Activated CD4-positive, alpha-beta T cell treated with anti-CD3 and anti-CD28 coated beads for 48 hours (primary cell): ENCODE data around the gene NEDD9.

Experiments used
- DNase-seq: peaks from one replicate; pipeline ENCODE4 v3.0.0-alpha.2; 2020

NEDD9 gene, protein sequence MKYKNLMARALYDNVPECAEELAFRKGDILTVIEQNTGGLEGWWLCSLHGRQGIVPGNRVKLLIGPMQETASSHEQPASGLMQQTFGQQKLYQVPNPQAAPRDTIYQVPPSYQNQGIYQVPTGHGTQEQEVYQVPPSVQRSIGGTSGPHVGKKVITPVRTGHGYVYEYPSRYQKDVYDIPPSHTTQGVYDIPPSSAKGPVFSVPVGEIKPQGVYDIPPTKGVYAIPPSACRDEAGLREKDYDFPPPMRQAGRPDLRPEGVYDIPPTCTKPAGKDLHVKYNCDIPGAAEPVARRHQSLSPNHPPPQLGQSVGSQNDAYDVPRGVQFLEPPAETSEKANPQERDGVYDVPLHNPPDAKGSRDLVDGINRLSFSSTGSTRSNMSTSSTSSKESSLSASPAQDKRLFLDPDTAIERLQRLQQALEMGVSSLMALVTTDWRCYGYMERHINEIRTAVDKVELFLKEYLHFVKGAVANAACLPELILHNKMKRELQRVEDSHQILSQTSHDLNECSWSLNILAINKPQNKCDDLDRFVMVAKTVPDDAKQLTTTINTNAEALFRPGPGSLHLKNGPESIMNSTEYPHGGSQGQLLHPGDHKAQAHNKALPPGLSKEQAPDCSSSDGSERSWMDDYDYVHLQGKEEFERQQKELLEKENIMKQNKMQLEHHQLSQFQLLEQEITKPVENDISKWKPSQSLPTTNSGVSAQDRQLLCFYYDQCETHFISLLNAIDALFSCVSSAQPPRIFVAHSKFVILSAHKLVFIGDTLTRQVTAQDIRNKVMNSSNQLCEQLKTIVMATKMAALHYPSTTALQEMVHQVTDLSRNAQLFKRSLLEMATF

DNA sequence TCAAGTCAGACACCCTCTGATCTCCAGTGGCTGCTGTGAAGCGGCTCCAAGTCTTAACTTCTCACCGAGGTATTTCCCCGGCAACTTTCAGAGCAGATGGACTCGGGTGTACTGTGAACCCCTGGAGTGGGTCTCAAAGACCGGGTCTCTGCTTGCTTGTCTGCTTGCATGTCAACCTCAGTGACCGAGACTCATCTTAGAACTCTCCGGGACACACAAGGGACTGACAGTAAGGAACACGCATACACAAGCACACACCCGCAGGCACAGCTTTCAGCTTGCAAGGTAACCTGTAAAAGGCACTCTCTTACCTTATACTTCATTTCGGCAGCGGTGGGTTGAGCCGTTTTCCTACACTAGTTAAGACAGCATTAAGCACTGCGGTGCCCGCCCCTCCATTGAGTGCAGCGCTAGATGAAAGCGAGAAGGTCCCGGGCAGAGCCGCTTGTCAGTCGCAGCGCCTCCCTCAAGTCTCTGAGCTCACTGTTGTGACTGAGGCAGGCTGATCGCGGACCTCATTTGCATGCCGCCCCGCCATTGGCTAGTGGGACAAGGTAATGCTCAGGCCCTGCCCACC lies at the start of gene NEDD9:
TSS of gene NEDD9 (minus strand) at position 476 of the 577 bp plus-strand sequence. CDS start at position 323, 153 bp downstream.
- peak; percentile 96 for DNase-seq

DNA sequence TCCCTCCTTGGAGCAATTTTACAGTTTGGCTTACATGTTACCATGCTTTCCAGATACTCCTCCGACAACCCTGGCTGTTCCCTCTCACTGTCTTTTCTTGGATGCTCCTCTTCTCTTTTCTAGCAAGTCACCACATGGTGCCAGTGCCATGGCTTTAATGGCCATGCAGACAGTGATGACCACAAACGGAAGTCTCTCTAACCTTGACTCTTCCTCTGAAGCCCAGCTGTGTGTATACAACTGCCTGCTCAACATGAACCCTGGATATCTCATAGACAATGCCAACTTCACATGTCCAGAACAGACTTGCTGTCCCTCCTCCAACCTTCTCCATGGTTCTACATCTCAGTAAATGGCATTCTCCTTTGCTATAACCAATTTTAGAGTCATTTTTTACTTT lies 49.8 kb upstream of the NEDD9 start:
- no peak for DNase-seq

DNA sequence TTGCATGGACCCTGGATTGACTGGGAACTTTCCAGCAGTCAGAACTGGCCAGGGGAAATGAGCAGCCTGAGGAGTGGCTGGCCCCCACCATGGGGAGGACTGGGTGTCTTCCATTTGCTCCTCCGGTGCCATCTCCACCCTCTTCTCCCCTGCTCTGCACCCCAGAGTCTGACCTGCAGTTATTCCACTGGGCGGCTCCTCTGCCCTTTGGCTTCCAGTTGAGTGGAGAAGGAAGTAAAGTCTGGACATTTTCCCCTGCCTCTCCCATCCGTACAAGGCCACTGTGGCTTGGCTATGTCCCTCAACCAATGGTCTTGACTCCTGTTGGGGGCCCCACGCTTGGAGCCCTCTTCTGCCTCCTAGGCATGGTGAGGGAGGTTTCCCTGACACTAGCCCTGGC lies 47.9 kb upstream of the NEDD9 start:
- DNase-seq, result no peak

DNA sequence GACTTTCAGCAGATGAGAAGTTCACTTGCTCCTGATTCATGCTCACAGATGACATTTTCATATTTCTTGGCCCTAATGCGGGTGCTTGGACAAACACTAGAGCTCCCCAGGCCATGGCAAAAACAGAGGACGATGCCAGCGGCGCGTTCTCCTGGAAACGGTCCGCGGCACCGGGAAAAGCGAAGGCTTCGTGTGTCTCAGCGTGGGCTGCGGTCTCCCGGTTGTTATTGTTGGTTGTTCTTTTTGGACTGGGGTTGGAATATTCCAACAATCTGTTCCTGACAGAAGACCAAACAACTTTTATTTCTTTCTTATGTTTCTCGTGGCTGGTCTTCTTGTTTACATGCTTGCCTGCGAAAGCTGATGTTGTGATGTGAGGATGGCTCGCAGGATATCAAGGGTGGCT lies 46.8 kb upstream of the NEDD9 start:
- DNase-seq, result no peak

DNA sequence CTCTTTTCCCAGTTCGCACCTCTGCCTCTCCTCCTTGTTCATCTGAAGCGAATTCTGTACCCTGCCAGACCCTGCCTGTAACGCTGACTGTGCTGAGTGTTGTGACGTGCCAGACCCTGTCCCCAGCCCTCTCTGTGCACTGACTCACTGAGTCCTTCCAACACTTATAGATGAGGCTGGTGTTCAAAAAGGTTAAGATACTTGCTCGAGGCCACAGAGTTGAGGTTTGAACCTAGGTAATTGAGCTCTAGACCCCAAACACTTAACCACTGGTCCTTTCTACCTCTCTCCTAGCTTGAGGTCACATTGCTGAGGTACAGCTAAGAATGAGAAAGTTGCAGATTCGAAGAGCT lies 45.7 kb upstream of the NEDD9 start:
- DNase-seq, result peak; percentile 39

DNA sequence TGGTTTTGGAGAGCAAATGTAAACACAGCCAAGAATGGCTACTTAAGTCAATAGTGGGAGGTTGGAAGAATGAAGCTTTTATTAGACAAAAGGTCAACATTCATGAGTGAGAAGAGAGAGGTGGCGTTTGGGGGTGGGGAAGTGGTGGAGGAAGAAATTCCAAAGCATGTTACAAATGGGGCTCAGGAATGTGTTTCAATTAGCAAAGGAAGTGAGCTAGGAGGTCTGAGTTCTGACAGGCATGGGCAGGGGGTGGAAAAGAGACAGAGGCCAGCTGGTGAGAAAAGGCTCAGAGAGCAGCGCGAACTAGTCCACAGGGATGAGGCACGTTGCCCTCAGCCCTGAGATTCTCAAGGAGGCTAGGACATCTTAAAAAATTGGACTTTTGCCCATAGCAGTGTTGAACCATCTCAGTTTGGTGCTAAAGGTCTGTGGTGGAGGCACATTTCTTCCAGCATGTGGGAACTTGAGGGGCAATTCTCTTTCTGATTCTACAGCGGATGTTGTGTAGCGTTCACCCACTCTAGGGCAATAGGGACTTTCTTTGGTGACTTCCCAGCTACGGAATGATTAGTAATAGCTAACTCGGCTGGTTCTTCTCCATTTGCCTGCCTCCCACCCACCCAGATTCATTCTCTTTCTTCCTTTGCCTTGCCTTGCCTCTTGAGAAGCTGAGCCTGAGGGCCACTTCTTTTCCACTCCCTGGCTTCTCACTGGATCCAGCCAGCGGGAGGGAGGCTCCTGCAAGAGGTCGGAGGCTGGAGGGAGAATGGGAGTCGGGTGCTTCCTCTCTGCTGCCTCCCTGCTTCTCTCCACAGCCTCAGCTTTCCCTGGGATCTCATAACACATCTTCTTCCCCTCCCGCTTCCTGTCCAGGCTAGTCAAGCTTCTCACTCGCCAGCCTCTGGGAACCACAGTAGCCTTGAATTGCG lies 45.1 kb upstream of the NEDD9 start:
- DNase-seq, result peak; percentile 24

DNA sequence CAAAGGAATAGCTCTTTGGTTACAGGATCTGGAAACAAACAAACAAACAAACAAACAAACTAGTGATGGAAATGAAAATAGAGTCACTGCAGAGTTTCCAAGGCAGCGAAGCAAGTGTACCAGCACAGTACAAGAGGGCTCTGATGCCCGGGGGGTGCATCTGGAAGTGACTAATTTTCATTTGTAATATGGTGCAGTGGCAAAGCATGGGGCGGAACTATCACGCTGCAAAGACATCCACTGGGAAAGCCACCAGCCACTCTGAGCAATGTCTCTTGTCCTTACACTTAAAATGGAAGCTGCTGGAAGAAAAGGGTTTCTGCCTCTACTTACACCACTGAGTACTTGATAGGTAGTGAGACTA lies 44.4 kb upstream of the NEDD9 start:
- no peak for DNase-seq

DNA sequence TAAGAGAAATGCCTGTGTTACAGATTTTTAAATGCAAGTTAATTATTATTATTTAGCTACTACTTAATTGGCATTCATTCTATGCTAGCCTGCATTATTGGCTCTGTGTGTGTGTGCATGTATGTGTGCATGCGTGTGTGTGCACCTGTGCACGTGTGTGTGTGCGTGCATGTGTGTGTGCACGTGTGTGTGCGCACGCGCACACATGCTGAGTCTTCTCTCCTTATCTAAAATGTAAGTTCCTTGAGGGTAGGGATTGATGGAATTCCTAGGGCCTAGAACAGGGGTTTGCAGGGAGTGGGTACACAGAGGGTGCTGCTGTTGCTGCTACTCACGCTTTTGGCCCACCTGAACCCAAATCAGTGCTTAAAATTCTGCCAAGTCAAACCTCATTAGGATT lies 43.8 kb upstream of the NEDD9 start:
- no peak for DNase-seq

DNA sequence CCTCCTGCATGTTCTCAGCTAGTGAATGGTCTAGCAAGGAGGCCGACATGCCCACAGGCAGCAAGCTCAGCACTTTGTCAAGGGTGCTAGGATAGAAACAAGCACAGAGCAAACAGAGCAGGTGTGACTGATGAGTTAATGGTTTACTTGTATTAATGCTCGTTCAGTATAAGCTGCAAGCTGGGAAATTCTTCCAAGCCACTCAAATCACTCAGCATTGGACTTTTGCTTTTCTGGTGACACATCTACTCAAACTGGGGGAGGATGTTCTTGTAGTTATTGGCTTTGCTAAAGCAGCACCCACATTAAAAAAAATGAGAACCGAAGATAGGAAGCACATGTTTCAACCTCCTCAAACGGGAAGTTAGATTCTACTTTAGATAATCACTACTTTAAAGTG lies 43.1 kb upstream of the NEDD9 start:
- DNase-seq, result peak; percentile 12

DNA sequence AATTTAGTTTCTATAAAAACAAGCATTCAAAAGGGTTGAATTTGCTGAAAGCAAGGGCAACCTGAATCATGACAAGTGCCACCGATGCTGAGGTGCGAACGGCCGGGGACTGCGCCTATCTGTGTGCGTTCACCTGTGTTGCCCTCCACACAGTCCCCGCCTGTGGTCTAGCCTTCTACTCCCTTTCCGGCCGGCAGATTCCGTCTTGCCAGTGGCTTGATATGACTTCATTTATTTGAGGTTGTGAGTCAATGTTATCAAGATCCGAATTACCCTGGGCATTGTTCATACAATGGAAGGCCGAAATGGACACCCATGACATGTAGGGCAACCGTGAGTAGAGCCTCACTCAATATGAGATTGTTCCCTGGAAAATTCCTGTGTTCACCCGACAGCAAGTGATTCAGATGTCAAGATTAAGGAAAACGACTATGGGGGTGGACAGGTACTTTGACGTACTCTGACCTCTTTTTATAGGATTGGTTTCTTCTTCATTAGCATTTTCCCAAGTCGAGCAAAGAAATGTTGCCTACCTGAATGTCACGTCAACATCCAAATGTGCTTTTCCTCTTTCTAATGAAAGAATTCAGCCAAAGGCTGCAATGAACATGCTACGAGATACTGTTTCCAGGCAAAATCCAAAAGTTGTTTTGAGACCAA lies 41.1 kb upstream of the NEDD9 start:
- DNase-seq, result no peak

DNA sequence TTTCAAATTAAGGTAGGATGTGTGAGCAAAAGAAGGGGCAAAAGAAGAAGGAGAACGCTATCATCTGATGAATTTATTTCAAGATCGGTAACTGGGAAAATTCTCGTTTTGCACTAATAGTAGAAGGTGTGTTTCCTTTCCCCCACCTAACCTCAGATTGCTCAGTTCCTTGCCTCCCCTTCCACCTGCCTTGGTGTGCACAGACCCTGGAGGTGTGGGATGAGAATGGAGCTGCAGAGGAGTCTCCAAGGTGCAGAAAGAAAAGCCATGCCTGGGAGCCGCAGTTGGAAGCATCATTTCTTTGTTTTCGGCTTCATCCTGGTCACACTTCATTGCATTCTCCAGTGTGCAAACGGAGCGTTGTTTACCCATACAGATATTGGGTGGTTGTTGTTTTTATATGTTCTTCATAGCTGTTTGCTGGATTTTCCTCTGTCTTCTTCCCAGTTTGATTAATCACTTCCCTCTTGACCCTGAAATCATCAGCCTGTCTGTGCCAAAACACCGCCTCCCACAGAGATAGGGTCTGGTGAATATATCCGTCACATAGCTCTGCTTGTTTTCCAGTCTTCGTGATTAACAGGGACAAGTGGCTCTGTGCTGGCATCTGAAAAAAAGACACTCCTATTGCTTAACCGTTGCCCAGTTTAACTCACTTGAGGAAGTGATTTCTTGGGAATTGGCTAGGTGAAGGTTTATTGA lies 40.2 kb upstream of the NEDD9 start:
- DNase-seq, result no peak

DNA sequence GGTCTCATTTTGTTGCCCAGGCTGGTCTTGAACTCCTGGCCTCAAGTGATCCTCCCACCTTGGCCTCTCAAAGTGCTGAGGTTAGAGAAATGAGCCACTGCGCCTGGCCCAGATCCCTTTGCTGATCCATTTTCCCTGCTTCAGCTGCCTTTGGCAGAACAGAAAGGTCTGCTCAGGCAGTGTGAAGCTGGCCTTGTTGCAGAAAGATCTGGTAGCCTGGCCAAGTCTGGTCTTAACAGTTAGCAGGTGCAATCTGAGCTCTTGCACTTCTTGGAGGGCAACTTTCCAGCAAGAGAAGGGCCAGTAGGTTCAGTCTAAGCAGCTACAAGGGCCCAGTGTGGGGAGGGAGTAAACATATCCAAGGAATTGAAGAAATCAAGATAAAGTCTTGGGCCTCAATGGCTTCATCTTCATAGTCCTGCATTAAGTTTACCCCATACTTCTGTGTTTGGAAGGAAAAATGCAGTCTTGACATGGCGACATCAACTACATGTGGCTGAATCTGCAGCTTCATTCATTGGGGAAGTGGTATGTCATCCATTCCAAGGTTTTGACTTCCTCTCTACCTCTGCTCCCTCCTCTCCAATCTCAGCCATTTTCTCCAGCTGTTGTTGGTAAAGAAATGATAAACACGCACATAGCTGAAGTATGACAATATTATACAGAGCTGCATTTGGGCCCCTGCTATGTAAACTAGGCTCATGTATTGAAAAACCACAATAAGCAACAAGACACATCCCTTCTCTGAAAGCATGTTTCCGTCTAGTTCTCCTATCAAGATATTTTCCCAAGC lies 39.0 kb upstream of the NEDD9 start:
- DNase-seq, result no peak

DNA sequence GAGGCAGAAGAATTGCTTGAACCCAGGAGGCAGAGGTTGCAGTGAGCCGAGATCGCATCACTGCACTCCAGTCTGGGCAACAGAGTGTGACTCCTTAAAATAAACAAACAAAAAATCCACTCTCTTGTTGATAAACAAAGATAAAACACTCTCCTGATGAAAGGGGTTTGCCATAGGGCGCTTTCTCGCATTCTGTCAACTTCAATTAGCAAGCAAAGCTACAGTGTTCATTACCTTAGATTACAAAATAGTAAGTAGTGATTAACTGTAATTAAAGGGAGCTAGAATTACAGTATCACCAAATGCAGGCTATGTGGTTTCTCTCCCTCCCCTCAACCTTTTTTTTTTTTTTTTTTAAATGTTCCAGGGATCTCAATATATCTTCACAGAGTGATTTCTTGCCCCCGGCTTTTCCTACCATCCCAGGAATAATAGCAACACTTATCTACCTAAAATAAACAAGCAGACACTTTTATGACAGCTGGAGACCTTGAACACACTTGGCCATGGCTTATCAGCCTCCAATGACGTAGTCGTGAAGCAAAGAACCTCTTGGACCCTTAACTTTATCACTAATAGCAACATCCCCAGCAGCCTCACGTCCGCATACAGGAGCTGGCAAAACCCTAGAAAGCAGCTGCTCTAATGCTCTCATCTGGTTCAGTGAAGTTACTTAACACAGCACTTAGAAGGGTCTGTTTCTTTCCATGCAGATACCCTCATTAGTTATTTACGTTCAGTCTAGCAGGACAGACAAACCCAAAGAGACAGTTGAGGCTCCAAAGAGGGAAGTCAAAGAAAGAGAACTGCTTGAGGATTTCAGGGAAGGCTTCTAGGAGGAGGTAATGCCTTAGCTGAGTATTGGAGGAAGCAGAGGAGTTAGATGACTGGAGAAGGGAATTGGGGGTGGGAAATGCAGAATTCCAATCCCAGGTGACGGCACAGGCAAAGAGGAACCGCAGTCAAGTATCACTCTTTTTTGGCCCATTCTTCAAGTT lies 37.9 kb upstream of the NEDD9 start:
- DNase-seq, result no peak

DNA sequence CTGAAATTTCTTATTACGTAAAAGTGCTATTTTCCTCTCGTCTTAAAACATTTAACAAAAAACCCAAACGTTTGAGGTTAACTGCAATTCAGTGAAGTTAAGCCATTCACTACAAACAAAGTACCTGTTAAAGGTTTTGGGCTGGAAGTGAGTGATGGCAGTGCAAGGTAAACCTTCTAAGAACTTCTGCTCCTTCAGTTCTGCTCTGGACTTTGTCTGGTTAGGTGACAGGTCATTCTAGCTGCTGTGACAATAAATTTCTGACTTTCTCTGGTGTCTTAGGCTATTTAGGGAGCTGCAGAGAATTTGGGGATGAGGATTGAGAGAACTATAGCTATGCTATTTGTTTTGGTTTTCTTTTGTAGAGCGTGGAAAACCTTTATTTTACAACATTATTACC lies 36.5 kb upstream of the NEDD9 start:
- no peak for DNase-seq

DNA sequence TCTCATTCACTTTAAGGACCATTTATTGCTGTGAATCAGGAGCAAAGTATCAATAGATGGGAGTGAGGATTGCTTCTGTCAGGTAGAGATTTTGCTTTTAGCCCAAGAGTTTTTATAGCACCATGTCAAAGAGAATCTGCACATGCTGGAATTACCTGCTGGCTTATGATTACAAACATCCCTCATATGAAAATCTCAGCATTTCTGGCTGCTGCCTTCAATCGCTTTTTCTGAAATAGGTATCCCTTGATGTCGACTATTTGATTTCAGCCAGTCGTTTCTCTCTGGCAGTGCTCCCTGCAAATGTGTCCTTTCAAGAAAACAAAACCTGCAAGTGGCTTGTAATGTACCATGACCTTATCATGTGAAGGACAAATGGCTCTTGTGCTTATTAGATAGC lies 34.5 kb upstream of the NEDD9 start:
- no peak for DNase-seq

DNA sequence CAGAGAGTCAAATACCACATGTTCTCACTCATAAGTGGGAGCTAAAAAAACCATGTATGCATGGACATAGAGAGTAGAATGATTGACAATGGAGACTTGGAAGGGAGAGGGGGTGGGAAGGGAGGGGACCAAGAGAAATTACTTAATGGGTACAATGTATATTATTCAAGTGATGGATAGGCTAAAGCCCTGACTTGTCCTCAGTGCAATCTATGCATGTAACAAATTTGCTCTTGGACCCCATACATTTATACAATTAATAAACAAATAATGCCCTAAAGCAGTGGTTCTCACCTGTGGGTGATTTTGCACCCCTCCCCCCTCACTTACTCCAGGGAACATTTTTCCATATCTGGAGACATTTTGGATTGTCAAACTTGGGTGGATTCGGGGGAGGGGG lies 33.5 kb upstream of the NEDD9 start:
- DNase-seq, result no peak

DNA sequence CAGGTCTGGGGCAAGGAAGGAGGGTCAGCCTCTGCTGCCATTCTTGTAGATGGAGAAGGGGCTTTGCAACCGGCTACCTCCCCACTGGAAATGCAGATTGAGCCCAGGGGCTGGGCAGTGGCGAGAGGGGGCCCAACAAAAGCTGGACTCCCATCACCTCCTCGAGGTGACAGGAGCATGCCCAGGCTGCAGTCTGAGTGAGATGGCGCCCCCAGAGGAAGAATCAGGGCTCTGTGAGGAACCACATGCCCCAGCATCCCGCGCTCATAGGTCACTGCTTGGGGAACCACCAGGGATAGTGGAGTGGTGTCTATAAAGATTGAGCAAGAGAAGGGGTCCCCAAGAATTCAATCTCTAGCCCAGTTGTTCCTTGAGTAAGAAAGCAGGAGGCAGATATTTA lies 31.6 kb upstream of the NEDD9 start:
- no peak for DNase-seq

DNA sequence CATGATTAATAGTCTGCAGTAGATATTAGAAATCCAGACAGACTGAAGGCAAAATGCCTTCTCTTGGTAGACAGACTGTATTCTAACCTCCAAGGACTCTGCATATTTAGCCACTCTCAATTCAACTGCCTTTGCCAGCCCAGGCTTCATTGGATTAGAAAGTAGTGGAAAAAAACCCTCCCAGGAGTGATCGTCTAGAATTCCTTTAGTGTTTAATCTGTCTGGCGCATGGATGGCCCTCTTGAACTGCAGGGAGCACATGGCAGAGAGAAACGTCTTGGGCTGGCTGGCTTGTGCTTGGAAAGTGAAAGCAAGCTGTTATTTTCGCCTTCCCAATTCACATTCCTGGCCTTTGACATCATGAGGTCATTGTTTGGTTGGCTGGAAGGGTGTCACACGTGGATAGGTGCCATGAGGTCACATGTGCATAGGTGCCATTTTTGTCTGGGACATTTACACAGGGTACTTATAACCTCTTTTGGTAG lies 30.9 kb upstream of the NEDD9 start:
- DNase-seq, result no peak

DNA sequence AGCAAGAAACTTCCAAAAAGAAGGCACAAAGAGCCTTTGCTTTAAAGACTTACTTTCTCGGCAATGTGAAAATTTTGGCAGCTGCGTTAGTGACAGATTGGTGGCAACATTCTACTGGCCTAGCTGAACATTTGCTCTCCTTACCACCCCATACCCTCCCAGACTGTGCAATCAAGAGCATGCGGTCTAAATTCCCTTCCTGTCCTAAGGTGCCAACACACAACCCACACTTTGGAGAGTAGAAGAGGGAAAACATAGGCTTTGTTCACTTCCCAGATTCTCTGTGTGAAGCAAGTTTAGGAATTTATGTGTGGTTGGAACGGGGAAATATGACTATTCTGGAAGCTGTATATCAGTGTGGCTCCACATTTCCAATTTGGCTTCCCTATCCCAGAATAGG lies 29.8 kb upstream of the NEDD9 start:
- no peak for DNase-seq
